ENCODE measurements around the gene NPIPB6.
"Not testable (repeated sequence)": the region's sequence is repeated elsewhere in the genome, so short reads cannot be mapped to it uniquely, and the experiment has no call there.

Gene NPIPB6
- total RNA-seq = 0 to 0.07 (median 0.05) reads per million in 3 experiments

- DNase-seq = not testable (repeated sequence)
Observed at GRCh38 chr16:28363408-28363807, at the start of gene NPIPB6. TSS of gene NPIPB6 (minus strand) at chr16:28363508. CDS start at chr16:28362822, 686 bp downstream.

DNA sequence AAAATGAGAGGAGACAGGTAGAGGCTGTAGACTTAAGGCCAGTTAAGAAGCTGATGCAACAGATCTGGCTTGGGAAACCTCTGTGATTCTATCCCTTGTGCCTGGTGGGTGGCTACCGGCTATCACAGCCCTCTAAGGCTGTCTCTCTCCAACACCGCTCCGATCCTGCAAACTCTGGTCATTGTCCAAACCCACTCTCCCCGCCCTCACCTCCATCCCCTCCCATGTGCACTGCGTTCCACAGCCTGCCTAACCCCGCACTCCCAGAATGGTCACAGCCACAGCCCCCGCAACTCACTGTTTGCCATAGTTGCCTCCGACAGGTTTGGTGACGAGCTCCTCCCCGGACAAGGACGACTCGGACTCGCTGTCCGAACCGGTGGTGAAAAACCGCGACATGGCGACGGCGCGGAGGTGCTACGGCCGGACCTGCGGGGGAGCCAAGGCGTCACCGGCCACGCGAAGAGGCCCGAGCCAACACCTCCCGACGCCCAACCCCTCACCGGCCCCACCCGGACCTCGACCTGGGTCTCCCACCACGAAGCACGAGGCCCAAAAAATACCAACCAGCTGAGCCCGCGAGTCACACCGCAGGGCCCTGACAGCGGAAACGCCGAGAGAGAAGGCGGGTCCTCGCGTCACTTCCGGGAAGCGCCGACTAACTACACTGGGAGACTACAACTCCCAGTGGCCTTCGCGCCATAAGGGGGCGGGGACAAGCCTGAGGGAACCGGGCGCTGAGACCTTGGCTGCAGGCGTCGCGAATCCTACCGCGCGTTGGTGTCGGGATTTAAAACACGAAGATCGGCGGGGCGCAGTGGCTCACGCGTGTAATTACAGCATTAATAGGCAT is 40.1 kb upstream of the NPIPB6 start, which contains the start of gene EIF3CL:
EIF3CL (minus strand) TSS at position 622 of the 853 bp plus-strand sequence; CDS start at position 399, 223 bp downstream.
- DNase-seq = not testable (repeated sequence)

- not testable (repeated sequence) for DNase-seq
Observed at GRCh38 chr16:28392054-28392453, 28.7 kb upstream of the NPIPB6 start.

DNA sequence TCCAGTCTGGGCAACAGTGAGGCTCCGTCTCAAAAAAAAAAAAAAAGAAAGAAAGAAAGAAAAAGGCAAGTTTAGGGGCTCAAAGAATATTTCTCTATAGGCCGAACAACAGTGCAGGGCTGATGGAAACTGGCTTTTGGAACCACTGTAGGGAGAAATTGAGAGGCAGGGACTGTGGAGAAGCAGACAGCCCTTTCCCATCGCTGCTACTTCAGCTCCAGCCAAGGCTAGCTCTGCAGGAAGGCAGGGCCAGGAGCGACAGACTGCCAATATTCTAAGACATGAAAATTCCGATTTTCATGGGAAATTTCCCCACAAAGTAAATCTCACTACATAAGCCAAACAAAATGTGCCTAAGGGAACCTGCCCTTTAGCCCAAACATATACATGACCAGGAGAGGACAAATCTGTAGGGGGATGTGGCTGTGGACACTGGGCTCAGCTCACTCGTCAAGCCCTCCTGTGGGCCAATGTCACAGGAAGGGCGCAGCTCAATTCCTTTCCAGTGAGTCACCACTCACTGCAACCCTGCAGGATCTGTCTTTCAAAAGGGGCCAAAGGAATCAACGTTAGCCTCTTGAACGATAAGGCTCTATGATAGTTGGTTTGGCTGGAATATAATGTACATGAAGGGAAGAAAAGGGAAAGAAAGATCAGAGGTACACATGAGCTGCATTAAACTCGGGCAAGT is 19.0 kb upstream of the NPIPB6 start:
- DNase-seq = not testable (repeated sequence)

DNA sequence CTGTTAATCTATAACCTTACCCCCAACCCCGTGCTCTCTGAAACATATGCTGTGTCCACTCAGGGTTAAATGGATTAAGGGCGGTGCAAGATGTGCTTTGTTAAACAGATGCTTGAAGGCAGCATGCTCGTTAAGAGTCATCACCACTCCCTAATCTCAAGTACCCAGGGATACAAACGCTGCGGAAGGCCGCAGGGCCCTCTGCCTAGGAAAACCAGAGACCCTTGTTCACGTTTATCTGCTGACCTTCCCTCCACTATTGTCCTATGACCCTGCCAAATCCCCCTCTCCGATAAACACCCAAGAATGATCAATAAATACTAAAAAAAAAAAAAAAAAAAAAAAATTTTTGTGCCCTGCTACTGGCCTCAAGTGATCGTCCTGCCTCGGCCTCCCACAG is 14.5 kb upstream of the NPIPB6 start:
- DNase-seq = not testable (repeated sequence)

- not testable (repeated sequence) for DNase-seq
Observed at GRCh38 chr16:28377108-28377625, 13.9 kb upstream of the NPIPB6 start.

DNA sequence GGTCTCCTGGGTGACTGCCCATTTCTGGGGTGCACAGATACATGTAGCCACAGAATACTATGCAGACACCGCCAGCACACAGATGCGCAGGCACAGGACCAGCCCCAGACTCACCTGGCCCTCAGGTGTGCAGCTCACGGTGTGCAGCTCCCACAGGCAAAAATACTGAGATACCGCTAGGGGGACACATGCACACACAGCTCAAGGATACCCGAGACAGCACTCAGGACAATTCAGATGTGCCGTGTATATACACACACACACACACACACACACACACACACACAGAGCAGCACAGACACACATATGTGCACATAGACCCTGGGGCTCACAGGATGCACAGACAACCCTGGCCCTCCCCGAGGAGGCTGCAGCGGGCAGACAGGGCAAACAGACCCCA is 11.8 kb upstream of the NPIPB6 start:
- DNase-seq = not testable (repeated sequence)

- DNase-seq = not testable (repeated sequence)
Observed at GRCh38 chr16:28374281-28374680, 11.0 kb upstream of the NPIPB6 start.

- DNase-seq = not testable (repeated sequence)
Observed at GRCh38 chr16:28367926-28368325, 4.6 kb upstream of the NPIPB6 start.

DNA sequence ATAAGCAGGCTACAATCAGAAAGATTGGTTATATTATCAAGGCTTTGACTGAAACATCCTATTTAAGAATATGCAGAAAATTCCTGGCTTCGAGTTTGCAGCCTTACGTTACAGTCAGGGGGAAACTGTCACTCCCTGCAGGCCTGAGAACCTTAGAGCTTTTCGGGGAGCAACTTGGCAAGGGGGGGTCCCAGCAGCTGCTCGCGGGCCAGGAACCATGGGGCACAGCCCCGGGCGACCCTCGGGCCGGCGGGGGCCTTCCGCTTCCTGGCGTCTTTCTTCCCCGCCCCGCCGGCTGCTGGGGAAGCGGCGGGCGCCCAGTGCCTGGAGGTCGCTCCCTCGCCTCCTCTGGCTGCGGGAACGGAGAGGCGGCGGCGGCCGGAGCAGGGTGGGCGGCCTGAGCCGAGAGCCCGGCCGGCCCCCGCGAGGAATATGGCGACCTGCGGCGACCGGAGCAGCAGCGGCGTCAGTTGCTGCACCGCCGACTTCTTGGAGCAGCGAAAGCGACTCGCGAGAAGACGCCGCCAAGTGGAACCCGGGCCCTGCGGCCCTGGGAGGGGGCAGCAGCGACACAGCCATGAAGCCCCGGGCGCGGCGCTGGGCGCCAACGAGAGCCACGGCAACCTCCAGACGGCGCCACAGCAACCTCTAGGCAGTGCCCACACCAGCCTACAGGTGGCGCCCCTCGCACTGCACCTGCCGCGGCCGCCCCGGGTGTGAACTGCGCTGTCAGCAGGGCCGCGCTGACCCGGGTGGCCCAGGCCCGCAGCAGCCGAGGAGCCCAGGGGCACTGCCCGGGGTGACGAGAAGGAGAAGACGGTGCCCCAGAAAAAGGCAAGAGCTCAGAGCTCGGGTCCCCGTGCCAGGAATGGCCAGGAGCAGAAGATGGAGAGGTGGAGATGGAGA is 1.2 kb upstream of the NPIPB6 start:
- peak; percentile 16 for DNase-seq

GRCh38 chr16:28362600-28362999 is 708 bp downstream of the NPIPB6 start:
- DNase-seq = not testable (repeated sequence)

DNA sequence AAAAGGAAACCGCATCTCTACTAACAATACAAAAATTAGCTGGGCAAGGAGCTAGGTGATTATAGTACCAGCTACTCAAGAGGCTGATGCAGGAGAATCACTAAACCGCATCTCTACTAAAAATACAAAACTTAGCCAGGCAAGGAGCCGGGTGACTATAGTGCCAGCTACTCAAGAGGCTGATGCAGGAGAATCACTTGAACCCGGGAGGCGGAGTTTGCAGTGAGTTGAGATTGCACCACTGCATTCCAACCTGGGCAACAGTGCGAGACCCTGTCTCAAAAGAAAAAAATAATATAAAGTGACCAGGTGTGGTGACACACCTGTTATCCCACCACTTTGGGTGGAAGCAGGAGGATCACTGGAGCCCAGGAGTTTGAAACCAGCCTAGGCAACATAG is 25.1 kb downstream of the NPIPB6 start:
- DNase-seq = not testable (repeated sequence)

- DNase-seq = not testable (repeated sequence)
Observed at GRCh38 chr16:28336940-28337710, 26.2 kb downstream of the NPIPB6 start.

DNA sequence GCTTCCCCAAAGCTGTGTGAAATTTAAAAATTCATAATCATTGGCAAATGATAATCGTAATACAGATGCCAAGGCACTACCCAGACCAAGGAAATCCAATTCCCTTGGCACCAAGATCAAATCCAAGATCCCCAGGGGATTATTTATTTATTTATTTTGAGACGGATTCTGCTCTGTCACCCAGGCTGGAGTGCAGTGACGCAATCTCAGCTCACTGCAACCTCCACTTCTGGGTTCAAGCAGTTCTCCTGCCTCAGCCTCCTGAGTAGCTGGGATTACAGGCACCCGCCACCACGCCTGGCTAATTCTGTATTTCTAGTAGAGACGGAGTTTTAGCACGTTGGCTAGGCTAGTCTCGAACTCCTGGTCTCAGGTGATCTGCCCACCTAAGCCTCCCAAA is 27.6 kb downstream of the NPIPB6 start:
- not testable (repeated sequence) for DNase-seq

GRCh38 chr16:28332632-28333031 is 30.7 kb downstream of the NPIPB6 start:
- not testable (repeated sequence) for DNase-seq

DNA sequence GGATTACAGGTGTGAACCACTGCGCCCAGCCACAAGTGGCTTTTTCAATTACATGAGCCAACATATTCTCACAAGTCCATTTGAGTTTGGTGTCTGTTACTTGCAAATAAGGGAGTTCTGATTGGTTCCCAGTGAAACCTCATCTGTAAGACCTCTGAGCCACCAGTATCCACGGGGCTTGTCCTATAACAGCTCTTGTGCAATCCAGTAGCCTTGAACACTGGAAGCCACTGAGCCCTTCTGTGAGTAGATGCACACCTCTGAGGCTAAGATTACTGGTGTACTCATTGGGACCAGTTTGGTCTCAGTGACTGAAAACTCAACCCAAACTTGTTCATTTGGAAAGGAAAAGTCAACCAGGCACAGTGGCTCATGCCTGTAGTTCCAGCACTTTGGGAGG is 32.3 kb downstream of the NPIPB6 start:
- not testable (repeated sequence) for DNase-seq

DNA sequence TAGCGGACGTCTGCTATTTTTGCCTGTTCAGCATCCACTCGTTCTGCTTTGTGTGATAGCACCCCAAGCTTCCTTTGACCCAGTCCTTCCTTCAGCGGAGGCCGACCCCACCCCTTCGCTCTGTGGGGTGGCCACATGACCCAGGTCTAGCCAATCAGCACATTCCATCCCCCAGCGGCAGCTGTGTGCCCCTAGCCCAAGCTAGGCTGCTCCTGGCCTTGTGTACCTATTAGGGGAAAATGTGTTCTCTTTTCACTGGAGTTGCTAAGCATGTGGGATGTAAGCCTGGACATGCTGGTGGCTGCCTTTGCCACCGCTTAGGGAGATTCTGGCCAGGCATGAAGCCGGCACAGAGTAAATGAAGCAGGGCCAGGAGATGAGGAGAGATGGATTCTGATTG is 33.1 kb downstream of the NPIPB6 start:
- not testable (repeated sequence) for DNase-seq

- peak; percentile 41 for DNase-seq
Observed at GRCh38 chr16:28326881-28327610, 36.3 kb downstream of the NPIPB6 start.

DNA sequence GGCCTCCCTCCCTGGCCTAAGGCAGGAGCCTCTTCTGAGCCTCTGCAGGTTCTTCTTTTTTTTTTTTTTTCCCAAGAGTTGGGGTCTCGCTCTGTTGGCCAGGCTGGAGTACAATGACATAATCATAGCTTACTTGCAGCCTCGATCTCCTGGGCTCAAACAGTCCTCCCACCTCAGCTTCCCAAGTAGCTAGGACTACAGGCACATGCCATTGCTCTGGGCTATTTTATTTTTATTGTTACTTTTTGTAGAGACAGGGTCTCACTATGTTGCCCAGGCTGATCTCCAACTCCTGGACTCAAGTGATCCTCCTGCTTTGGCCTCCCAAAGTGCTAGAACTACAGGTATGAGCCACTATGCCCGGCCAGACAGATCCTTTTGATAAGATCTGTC is 38.4 kb downstream of the NPIPB6 start:
- DNase-seq = no peak

DNA sequence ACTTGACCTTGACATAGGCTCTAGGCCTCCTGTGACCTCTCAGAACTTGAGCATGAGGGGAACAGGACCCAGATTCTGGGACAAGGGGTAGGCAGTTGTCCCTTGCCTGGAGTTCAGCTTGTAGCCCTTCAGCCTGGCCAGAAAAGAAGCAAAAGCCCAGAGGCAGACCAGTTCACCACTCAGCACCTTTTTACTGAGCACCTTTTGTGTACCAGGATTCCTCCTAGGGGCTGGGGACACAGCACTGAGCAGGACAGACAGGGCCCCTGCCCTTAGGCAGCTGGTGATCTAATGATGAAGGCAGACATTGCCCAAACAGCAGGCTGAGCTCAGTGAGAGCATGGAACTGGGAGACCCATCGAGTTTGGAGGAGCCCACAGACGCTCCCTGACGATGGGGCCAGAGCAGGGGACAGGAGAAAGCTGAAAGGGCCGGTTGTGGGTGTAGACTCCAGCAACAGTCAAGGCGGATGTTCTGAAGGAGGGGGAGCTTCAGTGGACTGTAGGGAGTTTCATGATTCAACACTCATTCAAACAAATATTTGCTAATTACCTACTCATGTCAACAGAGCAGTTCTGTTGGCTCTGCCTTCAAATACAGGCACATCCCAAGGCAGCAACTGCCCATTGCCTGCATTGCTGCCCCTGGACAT is 38.9 kb downstream of the NPIPB6 start:
- no peak for DNase-seq
